H1 (cell line): ENCODE measurements around the gene TSHZ2. TPM values are rescaled to one million over a fixed set of nuclear protein-coding genes. Genes with fewer than 3 reads are reported as not detected.

Experiments used
- CTCF ChIA-PET: fragments of 300-600 bp; sonication (Branson Sonifier 250); formaldehyde crosslinking; loops from one replicate; lab custom pipeline; 2021; ENCODE audit not compliant: partially characterized antibody; lab: Charles Lee
- POLR2A ChIA-PET: fragments of 300-600 bp; sonication (Branson Sonifier 250); formaldehyde crosslinking; loops from one replicate; lab custom pipeline; 2021; ENCODE audit warnings: inconsistent platforms; ENCODE audit not compliant: partially characterized antibody; lab: Charles Lee
- DNase-seq, 2 experiments: peaks; one replicate each; pipeline versions ENCODE4 v3.0.0 to v3.0.0-alpha.2; 2010 to 2022; ENCODE audit warnings: low spot score in 2 of 2, low read depth in 1 of 2, mixed read lengths in 1 of 2
- FAIRE-seq: peaks from 2 replicates; lab custom pipeline; 2011; peaks lifted over from hg19 to GRCh38; lab: Jason Lieb, UNC
- H2AFZ ChIP-seq: 2 replicates; pipeline ENCODE4 v1.8.1; 2012; ENCODE audit warnings: low read length, inconsistent platforms
- H2AK5ac ChIP-seq: 2 replicates; pipeline ENCODE4 v1.6.1; 2013; ENCODE audit warnings: low read depth, low read length
- H2BK120ac ChIP-seq: replicated peaks from 2 replicates; pipeline ENCODE3; 2013; ENCODE audit warnings: low read depth, low read length, inconsistent platforms
- H2BK12ac ChIP-seq: 2 replicates; pipeline ENCODE4 v1.6.1; 2013; ENCODE audit warnings: low read depth, low read length
- H2BK15ac ChIP-seq: 2 replicates; pipeline ENCODE4 v1.6.1; 2013; ENCODE audit warnings: low read length
- H2BK20ac ChIP-seq: 2 replicates; pipeline ENCODE4 v1.6.1; 2013; ENCODE audit warnings: low read length
- H2BK5ac ChIP-seq: 2 replicates; pipeline ENCODE4 v1.6.1; 2013; ENCODE audit warnings: low read depth, low read length
- H3K14ac ChIP-seq: 2 replicates; pipeline ENCODE4 v1.6.1; 2013; ENCODE audit warnings: inconsistent platforms; ENCODE audit not compliant: insufficient read length
- H3K18ac ChIP-seq: 2 replicates; pipeline ENCODE4 v1.6.1; 2013; ENCODE audit warnings: low read length; ENCODE audit errors: extremely low read depth
- H3K23ac ChIP-seq: 2 replicates; pipeline ENCODE4 v1.6.1; 2013; ENCODE audit warnings: inconsistent platforms; ENCODE audit not compliant: insufficient read length
- H3K23me2 ChIP-seq: 2 replicates; pipeline ENCODE4 v1.6.1; 2013; ENCODE audit warnings: low read depth, low read length
- H3K27ac ChIP-seq: 2 replicates; pipeline ENCODE4 v1.6.1; 2011; ENCODE audit warnings: low read depth, low read length, inconsistent platforms
- H3K27me3 ChIP-seq, 4 experiments: replicated peaks in 1 of 4; 1 replicate in 1 of 4; 2 replicates in 3 of 4; pipeline versions ENCODE4 v1.6.1 to v1.8.1; 2011 to 2013; ENCODE audit warnings: low read length in 3 of 4, mild to moderate bottlenecking in 3 of 4, inconsistent platforms in 2 of 4, mixed read lengths in 2 of 4, moderate library complexity in 1 of 4; ENCODE audit not compliant: control insufficient read depth in 3 of 4, insufficient read depth in 3 of 4; ENCODE audit errors: extremely low read depth in 1 of 4
- H3K36me3 ChIP-seq, 4 experiments: 2 replicates each; pipeline versions ENCODE4 v1.6.1 to v1.8.1; 2011 to 2013; ENCODE audit warnings: mild to moderate bottlenecking in 4 of 4, low read length in 3 of 4, moderate library complexity in 2 of 4, control low read depth in 1 of 4, inconsistent platforms in 1 of 4; ENCODE audit not compliant: insufficient read depth in 4 of 4, control insufficient read depth in 2 of 4
- H3K4ac ChIP-seq: replicated peaks from 2 replicates; pipeline ENCODE3; 2013; ENCODE audit warnings: low read length, low read depth, mixed read lengths, inconsistent platforms; ENCODE audit not compliant: insufficient read length
- H3K4me1 ChIP-seq, 4 experiments: replicated peaks in 1 of 4; 1 replicate in 1 of 4; 2 replicates in 3 of 4; pipeline versions ENCODE4 v1.6.1 to v1.8.1; 2011 to 2013; ENCODE audit warnings: low read length in 3 of 4, inconsistent platforms in 2 of 4, mixed read lengths in 1 of 4; ENCODE audit not compliant: insufficient read depth in 4 of 4, control insufficient read depth in 3 of 4
- H3K4me2 ChIP-seq, 2 experiments: 2 replicates each; pipeline versions ENCODE4 v1.6.1 to v1.8.1; 2011 to 2013; ENCODE audit warnings: low read depth in 2 of 2, low read length in 2 of 2, control low read depth in 1 of 2, inconsistent platforms in 1 of 2, mild to moderate bottlenecking in 1 of 2; ENCODE audit not compliant: insufficient read depth in 1 of 2
- H3K4me3 ChIP-seq, 4 experiments: fragments of 200-600, 300-600 bp in 1 of 4; sonication (generic), shearing (Covaris generic), sonication (Bioruptor Twin) in 1 of 4; 2 replicates each; pipeline versions ENCODE4 v1.5.1 to v1.8.1; 2011 to 2016; ENCODE audit warnings: low read length in 4 of 4, low read depth in 3 of 4, control low read depth in 2 of 4, inconsistent platforms in 2 of 4, mild to moderate bottlenecking in 2 of 4, mixed read lengths in 1 of 4, moderate library complexity in 1 of 4; ENCODE audit not compliant: insufficient read depth in 2 of 4; ENCODE audit errors: extremely low read depth in 1 of 4
- H3K56ac ChIP-seq: replicated peaks from 2 replicates; pipeline ENCODE3; 2013; ENCODE audit warnings: low read depth, mild to moderate bottlenecking, mixed read lengths, low read length, inconsistent platforms; ENCODE audit not compliant: insufficient read length
- H3K79me1 ChIP-seq: 2 replicates; pipeline ENCODE4 v1.6.1; 2013; ENCODE audit warnings: low read depth, low read length, control low read depth
- H3K79me2 ChIP-seq, 2 experiments: 2 replicates each; pipeline versions ENCODE4 v1.6.1 to v1.8.1; 2012 to 2013; ENCODE audit warnings: low read length in 2 of 2, mild to moderate bottlenecking in 2 of 2, inconsistent platforms in 1 of 2; ENCODE audit not compliant: insufficient read depth in 2 of 2, control insufficient read depth in 1 of 2
- H3K9ac ChIP-seq, 4 experiments: replicated peaks in 1 of 4; 1 replicate in 1 of 4; 2 replicates in 3 of 4; pipeline versions ENCODE4 v1.6.1 to v1.8.1; 2011 to 2013; ENCODE audit warnings: low read depth in 3 of 4, low read length in 3 of 4, control low read depth in 2 of 4, mild to moderate bottlenecking in 2 of 4, moderate library complexity in 2 of 4, inconsistent platforms in 1 of 4; ENCODE audit errors: extremely low read depth in 1 of 4
- H3K9me3 ChIP-seq, 2 experiments: 2 replicates each; pipeline versions ENCODE4 v1.6.1 to v1.8.1; 2012 to 2013; ENCODE audit warnings: mild to moderate bottlenecking in 2 of 2, moderate library complexity in 2 of 2, control low read depth in 1 of 2, inconsistent platforms in 1 of 2, low read depth in 1 of 2, low read length in 1 of 2, mixed read lengths in 1 of 2; ENCODE audit not compliant: insufficient read depth in 2 of 2
- H4K20me1 ChIP-seq, 2 experiments: replicated peaks in 1 of 2; 2 replicates each; pipeline versions ENCODE3 to v1.8.1; 2011 to 2013; ENCODE audit warnings: inconsistent platforms in 2 of 2, low read length in 2 of 2, mild to moderate bottlenecking in 1 of 2; ENCODE audit not compliant: insufficient read depth in 2 of 2, control insufficient read depth in 1 of 2
- H4K5ac ChIP-seq: 2 replicates; pipeline ENCODE4 v1.6.1; 2013; ENCODE audit warnings: low read length, low read depth, mixed read lengths, inconsistent platforms; ENCODE audit not compliant: insufficient read length
- H4K8ac ChIP-seq: 2 replicates; pipeline ENCODE4 v1.8.0; 2013; ENCODE audit warnings: mild to moderate bottlenecking, moderate library complexity, low read length, inconsistent platforms; ENCODE audit not compliant: insufficient read depth; ENCODE audit errors: extremely low read depth
- H4K91ac ChIP-seq: replicated peaks from 2 replicates; pipeline ENCODE3; 2013; ENCODE audit warnings: low read length, mixed read lengths, inconsistent platforms; ENCODE audit not compliant: insufficient read length
- JUN ChIP-seq: IDR thresholded peaks from 2 replicates; pipeline ENCODE4 v1.6.1; 2011; ENCODE audit warnings: low read depth, mild to moderate bottlenecking, improper control_type of control experiment, low read length
- MAFK ChIP-seq: IDR thresholded peaks from 2 replicates; pipeline ENCODE4 v1.6.1; 2012; ENCODE audit warnings: low read depth, mild to moderate bottlenecking, improper control_type of control experiment, low read length
- PHF8 ChIP-seq: fragments of 200-600 bp; sonication (generic); conservative IDR thresholded peaks from 2 replicates; pipeline ENCODE4 v1.7.1; 2012; ENCODE audit warnings: low read depth, mild to moderate bottlenecking, inconsistent platforms, low read length, moderate library complexity
- SAP30 ChIP-seq: fragments of 300-600 bp; sonication (generic); IDR thresholded peaks from 2 replicates; pipeline ENCODE4 v1.7.1; 2012; ENCODE audit warnings: low read length, moderate library complexity, mild to moderate bottlenecking, inconsistent platforms; ENCODE audit not compliant: insufficient read depth, insufficient replicate concordance
- SIN3A ChIP-seq, 2 experiments: IDR thresholded peaks in 1 of 2; conservative IDR thresholded peaks in 1 of 2; 2 replicates each; pipeline ENCODE4 v1.6.1; 2011 to 2012; ENCODE audit warnings: low read length in 2 of 2, improper control_type of control experiment in 1 of 2, low read depth in 1 of 2, mild to moderate bottlenecking in 1 of 2
- SIX5 ChIP-seq: IDR thresholded peaks from 2 replicates; pipeline ENCODE4 v1.6.1; 2011; ENCODE audit warnings: mild to moderate bottlenecking, low read depth, low read length
- SP2 ChIP-seq: IDR thresholded peaks from 2 replicates; pipeline ENCODE4 v1.6.1; 2012; ENCODE audit warnings: mild to moderate bottlenecking, low read length, inconsistent platforms
- SUZ12 ChIP-seq: fragments of 200-600 bp; sonication (generic); IDR thresholded peaks from 2 replicates; pipeline ENCODE4 v1.6.1; 2012; ENCODE audit warnings: mild to moderate bottlenecking, inconsistent platforms, low read length, moderate library complexity, mixed read lengths
- TCF12 ChIP-seq: IDR thresholded peaks from 2 replicates; pipeline ENCODE4 v1.6.1; 2011; ENCODE audit warnings: low read depth, mild to moderate bottlenecking, low read length
- USF2 ChIP-seq: IDR thresholded peaks from 2 replicates; pipeline ENCODE4 v1.6.1; 2011; ENCODE audit warnings: low read length, improper control_type of control experiment
- WGBS, 2 experiments: shearing (Covaris generic) in 1 of 2; methylation state at CpG; one replicate each; pipeline versions ENCODE4 v1.1.6 to v1.1.7; 2013 to 2015; ENCODE audit warnings: low lambda C conversion rate in 2 of 2, mixed read lengths in 2 of 2, inconsistent platforms in 1 of 2, low coverage in 1 of 2, missing lambda C conversion rate in 1 of 2; ENCODE audit not compliant: insufficient replicate concordance in 2 of 2, insufficient coverage in 1 of 2, insufficient read length in 1 of 2; ENCODE audit errors: extremely low coverage in 1 of 2, missing lambda C conversion rate in 1 of 2; 5-methylcytosine and 5-hydroxymethylcytosine counted together
- polyA plus RNA-seq, 7 experiments: library from polyadenylated mRNA; depleted of rRNA in 3 of 7; stranded (reverse) in 5 of 7; unstranded in 2 of 7; fragments of >200 nt in 5 of 7; fragments of 200-250 nt in 2 of 7; gene quantifications; 1 replicate in 5 of 7; 2 replicates in 1 of 7; 4 replicates in 1 of 7; pipeline versions ENCODE4 v1.2.1 to v1.2.3, GENCODE V29; 2011 to 2013; ENCODE audit warnings: missing spikeins in 2 of 7, mixed read lengths in 2 of 7
- total RNA-seq: library from RNA; stranded (reverse); fragmentation: NEBNext Ultra II Directional; extraction: Animal tissue kit (Norgen Biotek cat#: 25700); gene quantifications from 2 replicates; pipeline ENCODE4 v1.2.1, GENCODE V29; 2021
- TF ChIP-seq, protein P1 (sequence below): IDR thresholded peaks from 2 replicates; pipeline ENCODE4 v1.6.1; 2012; ENCODE audit warnings: low read length, inconsistent platforms

TSHZ2 gene
- total and polyA plus RNA-seq, 2 of the 8 experiments (the other 6 are each of a cell fraction or from before 2014, with no cell fraction given), result 0.14 to 0.30 TPM

DNA sequence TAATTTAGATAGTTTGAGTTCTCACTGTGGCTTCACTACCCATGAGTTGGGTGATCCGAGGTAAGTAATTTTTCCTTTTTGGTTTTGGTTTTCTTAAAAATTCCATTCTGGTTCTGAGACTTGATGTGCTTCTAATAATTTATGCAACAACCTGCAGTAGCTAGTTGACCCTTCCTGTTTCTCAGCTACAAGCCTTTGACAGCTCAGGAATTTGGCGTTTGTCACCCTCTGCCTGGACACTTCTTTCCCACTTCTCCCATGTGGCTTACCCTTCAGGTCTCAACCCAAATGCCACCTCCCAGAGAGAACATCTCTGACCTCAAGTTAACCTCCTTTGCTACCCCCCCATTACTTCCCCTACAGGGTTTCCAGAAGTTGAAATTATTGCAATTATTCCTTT lies 49.7 kb upstream of the TSHZ2 start:
- no peak for DNase-seq
- FAIRE-seq, result no peak
- H2AK5ac ChIP-seq, result no peak overlapping the region
- no peak for TF ChIP-seq SIN3A (conservative IDR thresholded peaks at IDR 0.05 in 1 of 2, IDR thresholded peaks at IDR 0.05 in 1 of 2; ENCODE audit: low read depth in 1 of 2, low read length in 2 of 2)
- no peak for TF ChIP-seq TCF12
- no peak for TF ChIP-seq USF2
- no peak for TF ChIP-seq SUZ12
- no peak for TF ChIP-seq SIX5
- no peak for TF ChIP-seq JUN
- TF ChIP-seq, protein P1, sequence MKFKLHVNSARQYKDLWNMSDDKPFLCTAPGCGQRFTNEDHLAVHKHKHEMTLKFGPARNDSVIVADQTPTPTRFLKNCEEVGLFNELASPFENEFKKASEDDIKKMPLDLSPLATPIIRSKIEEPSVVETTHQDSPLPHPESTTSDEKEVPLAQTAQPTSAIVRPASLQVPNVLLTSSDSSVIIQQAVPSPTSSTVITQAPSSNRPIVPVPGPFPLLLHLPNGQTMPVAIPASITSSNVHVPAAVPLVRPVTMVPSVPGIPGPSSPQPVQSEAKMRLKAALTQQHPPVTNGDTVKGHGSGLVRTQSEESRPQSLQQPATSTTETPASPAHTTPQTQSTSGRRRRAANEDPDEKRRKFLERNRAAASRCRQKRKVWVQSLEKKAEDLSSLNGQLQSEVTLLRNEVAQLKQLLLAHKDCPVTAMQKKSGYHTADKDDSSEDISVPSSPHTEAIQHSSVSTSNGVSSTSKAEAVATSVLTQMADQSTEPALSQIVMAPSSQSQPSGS, result no peak
- TF ChIP-seq SAP30, result no peak
- TF ChIP-seq SP2, result no peak
- TF ChIP-seq PHF8, result no peak
- no peak for TF ChIP-seq MAFK

More for the DNA sequence above, 49.7 kb upstream of the TSHZ2 start:
- Histone ChIP-seq H3K36me3 (no peaks in the 10 kb centered on the region), H3K23ac (no peak overlapping the region), H4K91ac (peak overlapping the region; percentile 14), H3K23me2 (no peaks in the 10 kb centered on the region), H3K4me3 (no peak overlapping the region), H3K14ac (no peak overlapping the region), H3K27me3 (no peaks in the 10 kb centered on the region), H3K4ac (no peak overlapping the region), H2BK15ac (no peak overlapping the region), H3K79me2 (no peaks in the 10 kb centered on the region), H2BK12ac (no peak overlapping the region), H3K18ac (no peak overlapping the region), H4K8ac (no peak overlapping the region), H2BK120ac (no peak overlapping the region), H3K4me2 (no peak overlapping the region), H2AFZ (no peak overlapping the region), H3K9me3 (no peaks in the 10 kb centered on the region), H3K9ac (no peak overlapping the region), H3K27ac (no peak overlapping the region), H3K79me1 (no peaks in the 10 kb centered on the region), H3K56ac (no peak overlapping the region), H4K5ac (no peak overlapping the region), H4K20me1 (no peaks in the 10 kb centered on the region), H3K4me1 (peaks cover 0 to 6% (median 0%) of the 10 kb centered on the region in 4 experiments; a peak in 2 of 7 replicates), H2BK20ac (0 out of 2 replicates have a peak overlapping the region, but pooled peaks have one; percentile 61), H2BK5ac (no peak overlapping the region)
- WGBS, 2 experiments, result 93% methylated on average over 2 of the region's 2 CpGs; no CpG with 5 or more reads in 1 of the 2 experiments
- ChIA-PET CTCF (no interaction called here), POLR2A (interaction anchor here (0.7 kb wide), 1 partner anchor 154 kb away, joined by 3 read pairs; no protein-coding TSS in a partner anchor)
